GM19395 (cell line): ENCODE measurements around the gene RPS15.
"Not testable (repeated sequence)": the region's sequence is repeated elsewhere in the genome, so short reads cannot be mapped to it uniquely, and the experiment has no call there.

Source experiments
- ATAC-seq: cut with Tn5 transposase; IDR thresholded peaks from one replicate; pipeline ENCODE4 v1.9.1; 2021; ENCODE audit warnings: mild to moderate bottlenecking, moderate library complexity; ENCODE audit not compliant: unreplicated experiment

RPS15 gene

DNA sequence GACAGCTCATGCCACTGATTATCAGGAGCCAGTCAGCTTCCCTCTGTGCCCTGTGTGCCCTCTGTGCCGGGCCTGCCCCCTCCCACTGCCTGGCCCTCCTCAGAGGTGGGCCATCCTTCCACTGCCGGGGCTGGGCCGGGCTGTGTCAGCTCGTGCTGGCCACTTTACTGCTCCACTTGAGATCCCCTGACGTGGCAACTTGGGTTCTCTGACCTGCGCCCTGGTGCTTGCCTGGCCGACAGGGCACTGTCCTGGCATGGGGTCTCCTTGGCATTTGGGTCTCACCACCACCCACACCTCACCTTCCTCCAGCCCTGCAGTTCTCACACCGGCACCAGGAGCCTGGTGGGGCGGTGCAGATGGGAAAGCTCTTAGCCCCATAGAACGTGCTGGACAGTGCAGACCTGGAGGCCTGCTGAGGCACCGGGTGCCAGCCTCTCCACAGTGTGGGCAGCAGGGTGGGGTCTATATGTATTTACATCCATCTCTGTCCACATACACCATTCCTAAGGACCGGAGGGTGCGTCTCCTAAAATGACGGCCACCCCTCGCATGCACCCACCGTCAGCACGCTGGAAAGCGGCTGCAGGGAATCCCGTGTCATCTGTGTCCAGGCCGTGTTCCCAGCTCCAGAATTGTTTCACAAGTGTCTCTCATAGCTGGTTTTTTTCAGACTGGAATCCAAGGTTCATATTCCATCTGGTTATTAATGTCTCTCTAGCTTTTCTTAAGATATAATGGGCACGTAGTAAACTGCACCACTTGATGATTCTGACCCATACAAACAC lies 19.1 kb upstream of the RPS15 start:
- no peak for ATAC-seq

DNA sequence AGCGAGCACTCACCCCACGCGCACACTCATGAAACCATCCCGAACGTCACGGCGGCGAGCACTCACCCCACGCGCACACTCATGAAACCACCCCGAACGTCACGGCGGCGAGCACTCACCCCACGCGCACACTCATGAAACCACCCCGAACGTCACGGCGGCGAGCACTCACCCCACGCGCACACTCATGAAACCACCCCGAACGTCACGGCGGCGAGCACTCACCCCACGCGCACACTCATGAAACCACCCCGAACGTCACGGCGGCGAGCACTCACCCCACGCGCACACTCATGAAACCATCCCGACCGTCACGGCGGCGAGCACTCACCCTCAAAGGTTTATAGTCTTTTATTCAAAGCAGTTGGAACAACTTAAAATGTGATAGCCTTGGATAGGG lies 18.1 kb upstream of the RPS15 start:
- ATAC-seq, result not testable (repeated sequence)

DNA sequence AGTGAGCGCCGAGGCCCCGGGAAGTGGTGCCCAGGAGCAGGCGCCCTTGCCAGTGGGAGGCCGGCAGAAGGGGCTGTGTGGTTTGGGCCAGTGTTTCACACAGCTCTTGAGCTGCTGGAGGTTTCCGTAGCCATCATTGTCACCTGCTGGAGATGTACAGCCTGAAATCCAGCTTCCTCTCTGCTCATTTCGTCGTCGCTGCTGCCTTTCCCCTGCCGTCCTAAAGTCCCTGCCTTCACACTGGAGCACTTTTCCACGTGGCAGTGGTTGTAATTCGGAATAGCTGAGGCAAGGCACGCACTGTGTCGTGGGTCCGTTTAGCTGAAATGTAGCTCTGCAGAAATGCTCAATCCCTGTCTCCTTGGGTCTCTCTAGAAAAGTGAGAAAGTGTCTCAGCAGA lies 17.6 kb upstream of the RPS15 start:
- ATAC-seq, result no peak

DNA sequence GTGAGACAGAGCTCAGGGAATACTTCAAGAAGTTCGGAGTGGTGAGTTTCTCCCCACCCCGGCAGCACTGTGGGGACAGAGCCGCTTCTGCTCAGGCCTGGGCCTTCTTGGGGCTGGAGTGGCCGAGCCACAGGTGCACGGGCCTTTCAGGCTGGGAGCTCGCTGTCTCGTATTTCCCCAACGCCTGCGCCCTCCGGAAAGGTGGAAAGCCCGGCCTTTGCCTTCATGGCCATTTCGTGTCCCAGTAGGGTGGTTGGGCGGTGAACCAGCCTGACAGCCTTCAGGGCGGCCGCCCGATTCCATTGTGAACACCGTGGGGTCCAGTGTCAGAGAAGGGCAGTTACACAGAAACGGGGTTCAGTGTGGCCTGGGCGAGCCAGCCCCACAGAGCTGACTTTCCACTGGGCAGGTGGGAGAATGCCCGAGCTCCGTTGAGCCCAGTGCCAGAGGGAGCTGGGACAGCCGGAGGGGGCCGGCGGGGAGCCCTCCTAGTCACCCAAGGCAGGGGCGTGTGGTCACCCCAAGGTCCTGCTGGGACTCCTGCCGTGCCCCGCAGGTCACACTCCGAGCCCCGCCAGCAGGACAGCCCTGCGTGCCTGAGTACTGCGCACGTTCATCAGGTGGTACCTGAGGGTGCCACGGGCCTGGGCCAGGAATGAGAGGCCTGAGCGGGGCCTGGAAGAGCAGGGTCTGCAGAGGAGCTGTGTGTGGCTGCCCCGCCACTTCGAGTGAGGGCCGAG lies 16.8 kb upstream of the RPS15 start:
- ATAC-seq, result no peak

DNA sequence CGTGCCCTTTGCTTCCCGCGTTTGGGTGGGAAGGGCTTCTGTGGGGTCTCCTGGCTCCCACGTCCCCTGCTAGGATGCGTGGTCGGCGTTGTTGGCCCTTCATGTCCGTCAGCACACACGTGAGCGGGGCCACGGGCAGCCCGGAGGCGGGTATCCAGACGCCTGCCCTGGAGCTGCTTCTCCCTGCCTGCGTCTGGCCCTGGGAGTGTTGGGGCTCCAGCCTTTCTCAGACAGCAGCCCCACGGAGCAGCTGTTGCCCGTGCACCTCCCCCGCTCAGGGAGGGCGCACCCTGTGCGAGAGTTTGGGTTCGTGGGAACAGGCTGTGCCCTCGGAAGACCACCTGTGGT lies 16.3 kb upstream of the RPS15 start:
- no peak for ATAC-seq

DNA sequence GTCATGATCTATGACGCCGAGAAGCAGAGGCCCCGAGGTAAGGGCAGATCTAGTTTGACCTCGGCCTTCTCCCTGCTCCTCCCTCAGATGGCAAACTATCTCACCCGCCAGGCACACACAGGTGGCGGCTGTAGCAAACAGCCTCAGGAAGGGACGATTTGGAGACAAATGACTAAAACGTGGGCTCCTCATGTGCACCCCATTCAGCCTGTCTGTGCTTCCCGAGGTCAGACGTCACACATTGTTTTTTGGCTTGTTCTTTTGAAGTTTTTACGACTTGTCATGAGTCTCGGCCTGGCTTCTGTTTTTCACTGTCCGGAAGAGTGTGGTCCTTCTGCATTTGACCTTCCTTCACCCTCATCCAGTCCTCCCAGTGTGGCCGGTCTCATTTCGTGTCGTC lies 15.8 kb upstream of the RPS15 start:
- ATAC-seq, result no peak

DNA sequence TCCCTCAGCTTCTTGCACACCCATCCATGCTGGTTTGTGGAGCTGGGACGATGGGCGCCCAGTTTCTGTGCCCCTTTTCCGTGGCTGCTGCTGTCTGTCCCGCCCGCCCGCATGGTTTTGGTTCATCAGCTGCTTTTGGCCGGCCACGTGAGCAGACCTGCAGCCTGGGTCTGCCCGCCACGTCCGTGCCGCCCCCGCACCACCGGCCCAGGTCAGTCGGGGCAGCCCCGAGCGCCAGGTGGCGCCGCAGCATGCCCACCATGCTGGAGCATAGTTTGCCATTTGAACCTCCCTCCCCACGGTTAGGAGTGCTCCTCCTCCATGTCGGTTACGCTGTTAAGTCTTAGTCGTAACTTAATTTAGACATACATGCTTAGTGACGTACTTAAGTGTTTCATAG lies 15.3 kb upstream of the RPS15 start:
- no peak for ATAC-seq

DNA sequence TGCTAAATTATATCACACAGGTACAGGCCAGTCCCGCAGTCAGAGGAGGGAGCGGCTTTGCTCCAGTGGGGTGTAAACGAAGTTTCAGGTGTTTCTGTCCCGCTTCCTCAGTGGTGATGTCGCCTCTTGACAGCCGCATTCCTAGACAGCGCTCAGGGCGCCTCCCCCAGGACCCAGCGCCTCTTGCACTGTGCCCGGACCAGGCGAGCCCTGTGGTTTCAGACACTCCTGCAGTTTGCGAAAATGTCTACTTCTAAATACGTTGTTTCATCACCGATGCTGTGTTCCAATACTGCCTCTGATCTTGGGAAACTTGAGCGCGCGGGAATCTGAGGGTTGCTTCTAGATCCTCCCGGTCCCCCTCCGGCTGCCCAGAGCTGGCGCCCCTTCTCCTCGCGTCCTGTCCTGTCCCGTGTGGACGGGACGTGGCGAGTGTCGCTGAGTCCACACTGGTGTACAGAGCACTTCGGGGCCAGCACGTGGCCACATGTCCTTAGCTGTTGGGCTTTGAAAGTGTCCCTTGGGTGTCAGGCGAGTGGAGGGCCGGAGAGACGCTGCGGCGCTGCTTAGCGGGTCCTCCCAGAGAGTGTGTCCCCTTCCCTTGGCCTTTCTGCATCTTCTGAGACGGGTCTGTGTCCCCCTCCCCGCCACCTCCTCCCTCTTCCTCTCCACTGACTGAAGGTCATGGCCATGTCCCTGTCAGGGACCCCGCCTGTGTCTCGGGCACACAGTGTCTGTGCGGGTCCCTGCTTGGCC lies 14.6 kb upstream of the RPS15 start:
- no peak for ATAC-seq

DNA sequence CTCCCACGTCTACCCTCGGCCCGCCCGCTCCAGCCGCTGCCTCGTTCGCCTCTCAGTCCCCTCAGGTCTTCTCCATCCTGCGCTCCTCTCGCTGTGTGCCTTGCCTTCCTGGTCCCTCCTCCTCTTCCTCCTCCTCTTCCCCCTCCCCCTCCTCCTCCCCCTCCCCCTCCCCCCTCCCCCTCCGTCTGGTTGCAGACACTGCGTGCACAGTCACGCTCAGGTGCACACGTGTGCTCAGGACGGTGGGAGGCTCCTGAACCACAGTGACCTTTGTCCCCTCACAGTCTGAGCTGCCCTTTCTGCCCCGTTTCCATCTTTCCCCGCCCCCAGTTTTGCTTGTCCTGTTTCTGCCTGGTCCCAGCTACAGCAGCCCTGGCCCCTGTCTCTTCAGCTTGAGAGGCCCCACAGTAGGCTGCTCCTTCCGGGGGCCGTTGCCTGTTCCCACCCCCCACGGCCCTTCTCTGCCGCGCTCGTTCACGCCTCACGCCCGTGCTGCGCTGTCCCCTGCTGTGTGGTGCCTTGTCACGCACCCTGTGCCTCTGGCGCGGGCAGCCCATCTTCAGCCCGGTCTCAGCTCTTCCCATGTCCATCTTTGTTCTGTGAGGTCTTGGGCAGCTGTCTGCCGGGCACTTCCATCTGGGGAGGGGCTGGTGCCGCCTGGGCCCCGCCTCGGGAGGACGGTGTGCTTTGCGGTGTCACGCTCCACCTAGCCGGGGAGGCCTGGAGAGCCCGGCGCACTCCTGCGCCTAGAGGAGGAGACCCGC lies 13.8 kb upstream of the RPS15 start:
- no peak for ATAC-seq

DNA sequence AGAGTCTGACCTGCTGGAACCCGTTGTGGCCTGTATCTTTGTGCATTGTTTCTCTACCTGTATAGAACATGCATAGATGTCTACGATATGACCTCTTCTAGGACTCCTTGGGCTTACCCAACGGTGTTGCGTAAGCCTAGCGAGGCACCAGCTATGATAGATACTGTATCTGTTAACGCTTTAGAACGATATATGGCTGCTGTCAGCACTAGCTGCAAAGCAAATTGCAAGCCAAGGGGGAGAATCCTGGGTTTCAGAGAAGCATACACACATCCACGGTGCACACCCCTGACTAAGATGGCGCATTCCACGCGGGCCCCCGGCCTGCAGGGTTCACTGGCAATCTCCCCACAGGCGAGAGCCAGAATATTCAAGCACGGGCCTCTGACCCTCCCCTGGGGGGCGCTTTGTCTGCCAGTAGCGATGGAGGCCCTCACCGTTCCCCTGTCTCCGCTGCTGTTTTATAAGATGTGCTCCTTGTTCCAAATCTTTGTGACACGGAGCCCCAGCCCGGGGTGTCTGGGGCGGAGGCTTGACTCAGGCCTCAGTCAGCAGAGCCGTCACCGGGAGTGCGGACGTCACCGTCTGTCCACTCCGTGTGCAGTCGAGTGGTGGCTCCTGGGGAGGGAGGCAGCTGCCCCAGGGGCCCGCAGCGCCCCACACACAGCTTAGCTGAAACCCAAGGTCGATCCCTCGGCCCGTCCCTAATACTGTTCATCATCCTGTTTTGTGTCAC lies 12.9 kb upstream of the RPS15 start:
- no peak for ATAC-seq

DNA sequence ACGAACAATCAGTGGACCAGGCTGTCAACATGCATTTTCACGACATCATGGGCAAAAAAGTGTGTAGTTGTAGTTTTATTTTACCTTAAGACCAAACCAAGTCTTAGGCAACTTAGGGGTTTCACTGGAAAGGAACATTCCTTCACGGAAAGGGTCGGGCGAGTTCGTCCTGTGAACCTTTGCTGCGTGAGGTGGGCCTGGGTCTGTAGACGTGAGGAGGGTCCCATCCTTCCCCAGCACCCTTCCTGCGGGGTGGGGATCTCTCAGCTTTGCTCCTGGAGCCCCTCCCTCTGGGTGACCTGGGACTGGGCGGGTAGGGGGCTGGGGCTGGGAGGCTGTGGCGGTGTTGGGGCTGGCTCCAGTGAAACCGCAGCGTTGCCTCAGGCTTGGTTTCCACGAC lies 12.3 kb upstream of the RPS15 start:
- no peak for ATAC-seq

DNA sequence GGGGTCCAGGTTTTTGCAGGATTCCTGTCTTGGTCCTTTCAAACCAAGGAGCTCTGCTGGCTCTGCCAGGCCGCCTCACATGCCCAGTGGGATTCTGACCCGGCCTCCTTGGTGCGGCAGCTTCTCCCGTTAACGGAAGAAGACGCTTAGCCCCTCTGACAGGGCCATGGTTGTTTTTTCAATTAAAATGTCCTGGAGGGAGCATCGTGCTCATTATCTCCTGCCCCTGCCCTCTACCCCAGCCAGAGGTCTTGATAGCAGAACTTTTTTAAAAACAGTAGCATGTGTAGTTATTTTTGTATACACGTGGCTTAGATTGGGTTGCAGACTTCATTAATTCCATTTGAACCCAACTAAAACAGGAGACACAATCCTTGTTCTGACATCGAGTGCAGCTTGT lies 11.5 kb upstream of the RPS15 start:
- ATAC-seq, result no peak

DNA sequence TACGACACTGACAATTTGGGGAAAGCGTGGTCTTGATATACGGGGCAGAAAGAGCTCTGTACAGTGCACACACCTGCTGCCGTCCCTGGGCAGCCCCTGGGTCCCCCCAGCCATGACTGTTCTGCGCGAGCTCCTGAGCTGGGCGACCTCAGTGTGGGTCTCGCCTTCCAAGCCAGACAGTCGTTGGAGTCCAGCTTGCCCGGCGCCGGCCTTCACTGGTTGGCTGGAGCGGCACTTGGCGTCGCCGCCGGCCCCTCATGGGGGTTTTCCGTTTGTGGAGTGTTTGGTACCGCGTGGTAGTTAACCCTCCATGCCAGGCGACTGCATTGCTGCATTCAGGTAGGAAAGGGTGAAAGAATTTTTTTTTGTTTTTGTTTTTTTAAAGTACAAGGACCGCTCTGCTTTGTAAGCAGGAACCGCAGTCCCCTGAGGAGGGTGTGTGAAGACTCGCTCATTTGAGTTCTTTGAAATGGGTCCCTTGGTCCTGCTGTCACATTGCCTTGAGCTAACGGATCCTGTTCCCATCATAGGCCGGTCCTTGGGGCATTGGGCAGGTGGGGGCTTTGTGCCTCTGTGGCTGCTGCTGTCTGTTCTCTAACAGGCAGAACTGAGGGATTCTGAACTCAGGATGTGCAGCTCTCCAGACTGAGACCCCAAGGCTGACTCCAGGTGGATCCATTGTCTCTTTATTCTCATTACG lies 10.8 kb upstream of the RPS15 start:
- no peak for ATAC-seq

DNA sequence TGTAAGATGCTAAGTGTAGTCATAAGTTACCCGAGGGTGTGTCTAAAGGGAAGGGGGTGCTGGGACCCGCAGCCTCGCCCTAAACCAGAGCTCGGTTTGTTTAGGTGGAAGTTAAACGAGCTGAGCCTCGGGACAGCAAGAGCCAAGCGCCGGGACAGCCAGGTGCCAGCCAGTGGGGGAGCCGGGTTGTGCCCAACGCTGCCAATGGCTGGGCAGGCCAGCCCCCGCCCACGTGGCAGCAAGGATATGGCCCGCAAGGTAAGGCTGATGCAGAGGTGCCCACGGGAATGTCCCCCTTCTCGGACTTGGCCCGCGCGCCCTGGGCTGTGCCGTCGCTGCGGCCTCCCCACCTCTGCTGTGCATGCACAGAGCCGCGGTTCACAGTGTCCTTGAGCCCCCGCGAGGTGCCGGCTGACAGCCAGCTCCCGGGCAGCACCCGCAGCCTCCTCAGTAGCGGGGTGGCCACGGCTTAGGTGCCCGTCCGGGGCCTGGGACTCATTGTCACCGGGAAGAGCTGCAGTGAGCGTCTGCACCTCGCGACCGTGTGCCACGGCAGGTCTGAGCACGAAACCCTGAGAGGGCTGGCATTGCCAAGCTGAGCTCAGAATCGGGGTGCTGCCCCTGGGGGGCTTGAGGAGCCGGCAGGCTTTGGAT lies 9.3 kb upstream of the RPS15 start:
- ATAC-seq, result no peak

DNA sequence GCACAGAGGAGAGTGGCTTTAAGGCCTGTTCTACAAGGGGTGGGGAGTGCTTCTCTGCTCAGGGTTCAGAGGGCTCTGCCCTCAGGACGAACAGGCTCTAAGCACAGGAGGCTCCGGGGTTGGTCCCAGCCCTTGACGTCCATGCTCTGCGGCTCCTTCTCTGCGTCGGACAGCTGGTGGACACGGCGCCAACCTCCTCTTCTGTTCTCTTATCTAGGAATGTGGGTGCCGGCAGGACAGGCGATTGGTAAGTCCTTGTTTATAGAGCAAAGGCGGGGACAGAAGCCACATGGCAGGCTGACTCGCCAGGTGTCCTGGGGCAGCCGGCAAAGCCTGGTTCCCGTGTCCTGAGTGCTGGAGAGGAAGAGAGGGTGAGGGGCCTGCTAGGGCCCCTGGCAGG lies 8.4 kb upstream of the RPS15 start:
- no peak for ATAC-seq

DNA sequence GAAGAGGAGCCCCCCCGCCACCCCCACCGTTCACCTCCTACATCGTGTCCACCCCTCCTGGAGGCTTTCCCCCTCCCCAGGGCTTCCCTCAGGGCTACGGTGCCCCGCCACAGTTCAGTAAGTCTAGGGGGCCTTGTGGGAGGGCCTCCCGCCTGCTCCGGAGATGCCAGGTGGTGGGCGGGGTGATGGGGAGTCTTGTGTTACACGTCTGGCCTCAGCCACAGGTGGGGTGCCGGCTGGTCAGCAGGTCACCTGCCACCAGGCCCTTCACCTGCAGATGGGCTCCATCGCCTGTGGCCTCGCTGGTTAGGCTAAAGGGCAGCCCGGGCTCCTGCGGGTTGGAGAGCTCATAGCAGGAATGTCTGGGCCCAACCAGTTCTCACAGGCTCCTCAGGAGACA lies 8.0 kb upstream of the RPS15 start:
- no peak for ATAC-seq

DNA sequence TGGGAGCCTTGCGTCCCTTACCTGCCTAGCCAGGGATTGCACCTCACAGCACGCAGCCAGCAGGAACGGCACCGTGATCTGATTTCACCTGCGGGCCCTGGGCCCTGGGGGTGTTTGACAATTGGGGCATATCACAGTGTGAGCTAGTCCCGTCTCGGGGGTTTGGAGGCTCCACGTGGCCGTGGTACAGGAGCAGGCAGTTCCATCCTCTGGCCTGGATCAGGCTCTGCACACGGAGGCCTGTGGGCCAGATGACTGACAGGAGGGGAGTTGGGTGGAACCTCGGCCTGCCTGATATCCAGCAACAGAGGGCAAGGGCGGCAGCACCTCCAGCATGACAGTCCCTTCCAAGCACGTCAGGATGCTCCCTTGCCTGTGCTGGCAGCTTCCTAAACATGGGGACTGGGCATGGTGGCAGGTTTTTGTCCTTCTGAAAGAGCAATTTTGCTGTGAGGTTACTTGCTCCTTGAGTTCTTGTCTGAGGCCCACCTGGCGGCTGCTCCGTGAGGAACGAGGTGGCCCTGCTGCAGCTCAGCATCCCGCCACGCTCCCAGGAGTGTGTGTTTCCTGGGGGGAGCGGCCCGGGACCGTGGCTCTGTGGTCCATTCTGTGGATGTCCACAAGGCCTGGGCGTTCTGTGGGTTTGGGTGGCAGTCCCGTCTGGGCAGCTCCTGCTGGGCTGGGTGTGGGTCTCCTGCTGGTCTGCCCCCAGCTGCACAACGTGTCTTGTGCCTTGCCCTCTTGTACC lies 6.3 kb upstream of the RPS15 start:
- no peak for ATAC-seq

DNA sequence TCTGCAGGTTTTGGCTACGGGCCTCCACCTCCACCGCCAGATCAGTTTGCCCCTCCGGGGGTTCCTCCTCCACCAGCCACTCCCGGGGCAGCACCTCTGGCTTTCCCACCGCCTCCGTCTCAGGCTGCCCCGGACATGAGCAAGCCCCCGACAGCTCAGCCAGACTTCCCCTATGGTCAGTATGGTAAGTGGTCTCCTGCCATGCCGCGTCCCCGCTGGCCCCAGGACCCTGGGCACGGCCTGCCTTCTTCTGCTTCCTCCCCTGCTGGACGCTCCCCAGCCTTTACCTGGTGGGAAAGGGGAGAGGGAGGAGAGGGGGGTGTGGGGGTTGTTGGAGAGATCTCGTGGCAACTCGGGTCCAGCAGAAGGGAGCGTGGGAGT lies 5.7 kb upstream of the RPS15 start:
- ATAC-seq, result no peak
